A673 (cell line): ENCODE measurements around the gene FGFR1OP2.
"Not testable (repeated sequence)": the region's sequence is repeated elsewhere in the genome, so short reads cannot be mapped to it uniquely, and the experiment has no call there.

ENCODE experiments used
- EZH2 ChIP-seq: fragments of 200-600 bp; sonication (generic); IDR thresholded peaks from 2 replicates; pipeline ENCODE4 v1.6.1; 2017; ENCODE audit warnings: borderline replicate concordance, low read depth, mild to moderate bottlenecking, mixed read lengths, antibody characterized with exemption, low read length; ENCODE audit not compliant: poor library complexity, severe bottlenecking
- TF ChIP-seq, protein P1 (sequence below): fragments of 300-800, 200-600 bp; sonication (generic); conservative IDR thresholded peaks from 2 replicates; pipeline ENCODE4 v1.5.1; 2017; ENCODE audit warnings: low read depth, mild to moderate bottlenecking, antibody characterized with exemption, low read length, moderate library complexity, mixed read lengths

DNA sequence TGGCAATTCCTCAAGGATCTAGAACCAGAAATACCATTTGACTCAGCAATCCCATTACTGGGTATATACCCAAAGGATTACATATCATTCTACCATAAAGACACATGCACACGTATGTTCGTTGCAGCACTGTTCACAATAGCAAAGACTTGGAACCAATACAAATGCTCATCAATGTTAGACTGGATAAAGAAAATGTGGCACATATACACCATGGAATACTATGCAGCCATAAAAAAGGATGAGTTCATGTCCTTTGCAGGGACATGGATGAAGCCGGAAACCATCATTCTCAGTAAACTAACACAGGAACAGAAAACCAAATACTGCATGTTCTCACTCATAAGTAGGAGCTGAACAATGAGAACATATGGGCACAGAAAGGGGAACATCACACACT is 34.9 kb upstream of the FGFR1OP2 start:
- TF ChIP-seq, protein P1, sequence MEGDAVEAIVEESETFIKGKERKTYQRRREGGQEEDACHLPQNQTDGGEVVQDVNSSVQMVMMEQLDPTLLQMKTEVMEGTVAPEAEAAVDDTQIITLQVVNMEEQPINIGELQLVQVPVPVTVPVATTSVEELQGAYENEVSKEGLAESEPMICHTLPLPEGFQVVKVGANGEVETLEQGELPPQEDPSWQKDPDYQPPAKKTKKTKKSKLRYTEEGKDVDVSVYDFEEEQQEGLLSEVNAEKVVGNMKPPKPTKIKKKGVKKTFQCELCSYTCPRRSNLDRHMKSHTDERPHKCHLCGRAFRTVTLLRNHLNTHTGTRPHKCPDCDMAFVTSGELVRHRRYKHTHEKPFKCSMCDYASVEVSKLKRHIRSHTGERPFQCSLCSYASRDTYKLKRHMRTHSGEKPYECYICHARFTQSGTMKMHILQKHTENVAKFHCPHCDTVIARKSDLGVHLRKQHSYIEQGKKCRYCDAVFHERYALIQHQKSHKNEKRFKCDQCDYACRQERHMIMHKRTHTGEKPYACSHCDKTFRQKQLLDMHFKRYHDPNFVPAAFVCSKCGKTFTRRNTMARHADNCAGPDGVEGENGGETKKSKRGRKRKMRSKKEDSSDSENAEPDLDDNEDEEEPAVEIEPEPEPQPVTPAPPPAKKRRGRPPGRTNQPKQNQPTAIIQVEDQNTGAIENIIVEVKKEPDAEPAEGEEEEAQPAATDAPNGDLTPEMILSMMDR = not testable (repeated sequence)
- not testable (repeated sequence) for TF ChIP-seq EZH2
